Ishikawa (cell line): Measurements from ENCODE around the gene TMX1.

Experiments used
- CEBPB ChIP-seq: IDR thresholded peaks from 2 replicates; pipeline ENCODE4 v1.6.1; 2012
- CREB1 ChIP-seq: IDR thresholded peaks from 2 replicates; pipeline ENCODE4 v1.6.1; 2012; ENCODE audit warnings: low read depth
- EGR1 ChIP-seq: IDR thresholded peaks from 2 replicates; pipeline ENCODE4 v1.6.1; 2012
- EP300 ChIP-seq: IDR thresholded peaks from 2 replicates; pipeline ENCODE4 v1.6.1; 2012; ENCODE audit warnings: borderline replicate concordance
- FOXM1 ChIP-seq: IDR thresholded peaks from 2 replicates; pipeline ENCODE4 v1.6.1; 2012; ENCODE audit warnings: low read depth, borderline replicate concordance
- NFIC ChIP-seq: IDR thresholded peaks from 2 replicates; pipeline ENCODE4 v1.6.1; 2012
- RAD21 ChIP-seq: IDR thresholded peaks from 2 replicates; pipeline ENCODE4 v1.6.1; 2012; ENCODE audit warnings: low read depth
- TAF1 ChIP-seq: IDR thresholded peaks from 2 replicates; pipeline ENCODE4 v1.6.1; 2012; ENCODE audit warnings: low read depth, mild to moderate bottlenecking
- TCF12 ChIP-seq: IDR thresholded peaks from 2 replicates; pipeline ENCODE4 v1.6.1; 2012; ENCODE audit warnings: low read depth
- TEAD4 ChIP-seq: IDR thresholded peaks from 2 replicates; pipeline ENCODE4 v1.6.1; 2012
- USF1 ChIP-seq: IDR thresholded peaks from 2 replicates; pipeline ENCODE4 v1.6.1; 2012
- YY1 ChIP-seq: IDR thresholded peaks from 2 replicates; pipeline ENCODE4 v1.6.1; 2012; ENCODE audit warnings: low read depth
- ZBTB7A ChIP-seq: IDR thresholded peaks from 2 replicates; pipeline ENCODE4 v1.6.1; 2012; ENCODE audit warnings: low read depth
- TF ChIP-seq, protein P1 (sequence below): IDR thresholded peaks from 2 replicates; pipeline ENCODE4 v1.6.1; 2012
- TF ChIP-seq, protein P2 (sequence below): IDR thresholded peaks from 2 replicates; pipeline ENCODE4 v1.6.1; 2012; ENCODE audit warnings: low read depth, mild to moderate bottlenecking

Gene TMX1

DNA sequence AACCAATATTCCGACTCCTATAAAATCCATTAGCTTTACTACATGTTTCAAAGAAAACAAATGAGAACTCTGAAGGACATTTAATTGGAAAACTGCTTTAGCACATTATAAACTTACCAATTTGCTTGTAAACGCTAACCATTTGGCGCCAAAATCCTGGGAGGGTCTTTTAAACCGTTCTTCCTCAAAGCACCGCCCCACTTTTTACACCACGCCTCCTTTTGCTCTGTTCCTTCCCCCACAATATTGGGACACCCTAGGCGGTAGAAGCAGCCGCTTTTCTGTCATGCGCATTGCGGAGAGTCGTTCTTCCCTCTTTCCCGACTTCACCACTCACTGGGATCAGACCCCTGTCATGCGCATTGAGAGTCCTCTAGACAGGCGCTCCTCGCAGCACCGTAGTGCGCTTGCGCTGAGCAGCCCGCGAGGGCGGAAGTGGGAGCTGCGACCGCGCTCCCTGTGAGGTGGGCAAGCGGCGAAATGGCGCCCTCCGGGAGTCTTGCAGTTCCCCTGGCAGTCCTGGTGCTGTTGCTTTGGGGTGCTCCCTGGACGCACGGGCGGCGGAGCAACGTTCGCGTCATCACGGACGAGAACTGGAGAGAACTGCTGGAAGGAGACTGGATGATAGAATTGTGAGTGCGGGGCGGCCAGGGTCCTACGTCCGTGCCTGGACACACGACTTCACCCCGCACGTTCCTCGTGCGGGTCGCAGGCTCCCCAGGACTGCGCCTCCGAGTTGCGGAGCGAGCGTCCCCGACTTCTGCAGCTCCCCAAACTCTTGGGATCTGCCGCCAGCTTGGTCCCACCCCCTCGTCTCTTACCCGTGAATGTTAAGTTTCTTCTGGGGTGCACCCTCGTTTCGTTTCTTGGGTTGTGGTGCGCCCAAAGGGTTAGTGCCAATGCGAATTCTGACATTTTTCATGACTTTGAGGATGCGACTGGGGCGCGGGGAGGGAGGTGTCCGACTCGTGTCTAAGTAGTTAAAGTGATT lies at the start of gene TMX1:
TSS of gene TMX1 (plus strand) at position 435 of the 991 bp plus-strand sequence. CDS start at position 481, 46 bp downstream.
- TF ChIP-seq RAD21: no peak
- no peak for TF ChIP-seq FOXM1
- peak; percentile 87 for TF ChIP-seq YY1
- TF ChIP-seq EP300: no peak
- TF ChIP-seq EGR1: no peak
- peak; percentile 77 for TF ChIP-seq TAF1
- TF ChIP-seq, protein P1, sequence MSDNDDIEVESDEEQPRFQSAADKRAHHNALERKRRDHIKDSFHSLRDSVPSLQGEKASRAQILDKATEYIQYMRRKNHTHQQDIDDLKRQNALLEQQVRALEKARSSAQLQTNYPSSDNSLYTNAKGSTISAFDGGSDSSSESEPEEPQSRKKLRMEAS: peak; percentile 63
- TF ChIP-seq ZBTB7A: peak; percentile 65; the same call in 1 of the 2 replicates
- TF ChIP-seq TEAD4: no peak
- peak; percentile 56; the same call in 1 of the 2 replicates for TF ChIP-seq TCF12
- TF ChIP-seq CEBPB: no peak; the same call in 1 of the 2 replicates
- TF ChIP-seq, protein P2, sequence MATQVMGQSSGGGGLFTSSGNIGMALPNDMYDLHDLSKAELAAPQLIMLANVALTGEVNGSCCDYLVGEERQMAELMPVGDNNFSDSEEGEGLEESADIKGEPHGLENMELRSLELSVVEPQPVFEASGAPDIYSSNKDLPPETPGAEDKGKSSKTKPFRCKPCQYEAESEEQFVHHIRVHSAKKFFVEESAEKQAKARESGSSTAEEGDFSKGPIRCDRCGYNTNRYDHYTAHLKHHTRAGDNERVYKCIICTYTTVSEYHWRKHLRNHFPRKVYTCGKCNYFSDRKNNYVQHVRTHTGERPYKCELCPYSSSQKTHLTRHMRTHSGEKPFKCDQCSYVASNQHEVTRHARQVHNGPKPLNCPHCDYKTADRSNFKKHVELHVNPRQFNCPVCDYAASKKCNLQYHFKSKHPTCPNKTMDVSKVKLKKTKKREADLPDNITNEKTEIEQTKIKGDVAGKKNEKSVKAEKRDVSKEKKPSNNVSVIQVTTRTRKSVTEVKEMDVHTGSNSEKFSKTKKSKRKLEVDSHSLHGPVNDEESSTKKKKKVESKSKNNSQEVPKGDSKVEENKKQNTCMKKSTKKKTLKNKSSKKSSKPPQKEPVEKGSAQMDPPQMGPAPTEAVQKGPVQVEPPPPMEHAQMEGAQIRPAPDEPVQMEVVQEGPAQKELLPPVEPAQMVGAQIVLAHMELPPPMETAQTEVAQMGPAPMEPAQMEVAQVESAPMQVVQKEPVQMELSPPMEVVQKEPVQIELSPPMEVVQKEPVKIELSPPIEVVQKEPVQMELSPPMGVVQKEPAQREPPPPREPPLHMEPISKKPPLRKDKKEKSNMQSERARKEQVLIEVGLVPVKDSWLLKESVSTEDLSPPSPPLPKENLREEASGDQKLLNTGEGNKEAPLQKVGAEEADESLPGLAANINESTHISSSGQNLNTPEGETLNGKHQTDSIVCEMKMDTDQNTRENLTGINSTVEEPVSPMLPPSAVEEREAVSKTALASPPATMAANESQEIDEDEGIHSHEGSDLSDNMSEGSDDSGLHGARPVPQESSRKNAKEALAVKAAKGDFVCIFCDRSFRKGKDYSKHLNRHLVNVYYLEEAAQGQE: no peak

GRCh38 chr14:51201890-51202289 lies 38.2 kb upstream of the TMX1 start:
- TF ChIP-seq CREB1: no peak
- no peak for TF ChIP-seq EGR1
- TF ChIP-seq, protein P2: no peak
- TF ChIP-seq RAD21: no peak
- TF ChIP-seq YY1: no peak
- TF ChIP-seq CEBPB: no peak
- no peak for TF ChIP-seq NFIC
- no peak for TF ChIP-seq ZBTB7A
- TF ChIP-seq EP300: no peak
- TF ChIP-seq USF1: no peak
- no peak for TF ChIP-seq TAF1
- TF ChIP-seq, protein P1: no peak
- no peak for TF ChIP-seq FOXM1
- TF ChIP-seq TCF12: no peak
- no peak for TF ChIP-seq TEAD4

DNA sequence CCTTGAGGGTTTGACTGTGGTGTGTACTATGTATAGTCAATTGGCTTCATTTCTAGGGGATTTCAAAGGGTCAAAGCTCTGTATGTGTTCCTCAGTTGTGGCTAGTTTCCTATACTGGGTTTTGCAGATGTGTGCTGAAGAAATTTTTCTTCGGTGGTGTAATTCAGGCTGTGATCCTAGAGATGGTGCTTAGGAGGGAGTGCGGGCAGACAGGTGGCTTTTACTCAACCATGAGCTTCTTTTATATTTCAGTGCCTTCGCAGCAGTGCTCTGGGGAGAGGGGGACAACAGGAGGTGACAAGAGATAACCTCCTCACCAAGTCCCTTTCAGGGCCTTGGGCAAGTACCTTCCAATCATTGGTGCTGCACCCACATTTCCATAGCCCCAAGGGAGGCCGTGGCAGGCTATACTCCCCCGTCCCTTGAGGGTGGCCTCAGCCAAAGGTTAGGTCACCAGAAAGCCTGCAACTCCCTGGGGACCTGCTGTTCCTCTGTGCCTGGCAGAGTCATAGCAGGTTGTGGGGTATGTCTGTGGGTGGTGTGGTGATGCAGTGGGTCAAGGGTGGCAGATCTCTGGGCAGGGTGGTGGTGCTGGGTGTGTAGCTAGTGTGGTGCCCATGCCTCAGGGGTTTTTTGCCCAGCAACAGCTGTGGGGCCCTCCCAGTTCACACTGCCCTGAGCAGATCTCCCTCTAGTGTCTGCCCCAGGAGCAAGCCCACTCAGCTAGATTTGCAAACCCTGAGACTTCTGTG lies 37.0 kb upstream of the TMX1 start:
- TF ChIP-seq USF1: no peak
- no peak for TF ChIP-seq CREB1
- TF ChIP-seq, protein P1: no peak
- TF ChIP-seq EGR1: no peak
- TF ChIP-seq CEBPB: no peak
- TF ChIP-seq TCF12: no peak
- no peak for TF ChIP-seq TAF1
- TF ChIP-seq ZBTB7A: no peak
- TF ChIP-seq NFIC: no peak
- no peak for TF ChIP-seq YY1
- no peak for TF ChIP-seq EP300
- TF ChIP-seq, protein P2: no peak
- no peak for TF ChIP-seq RAD21
- no peak for TF ChIP-seq TEAD4
- TF ChIP-seq FOXM1: no peak
